ENCODE results near the gene MYH14.

MYH14 gene

GRCh38 chr19:50280983-50281382, 77.6 kb downstream of the MYH14 start:
- no peak for FAIRE-seq
- no peak for DNase-seq (ENCODE audit: extremely low spot score, insufficient read length, low read depth)

- DNase-seq (ENCODE audit: extremely low spot score, insufficient read length, low read depth) (no peak), FAIRE-seq (no peak)
Measured at GRCh38 chr19:50281491-50281890, 78.1 kb downstream of the MYH14 start.

GRCh38 chr19:50285833-50286232, 82.4 kb downstream of the MYH14 start:
- FAIRE-seq (no peak), DNase-seq (ENCODE audit: extremely low spot score, insufficient read length, low read depth) (no peak)

GRCh38 chr19:50286443-50286842, 83.0 kb downstream of the MYH14 start:
- DNase-seq (ENCODE audit: extremely low spot score, insufficient read length, low read depth) (no peak), FAIRE-seq (no peak)

- no peak for FAIRE-seq
- DNase-seq (ENCODE audit: extremely low spot score, insufficient read length, low read depth), result no peak
Measured at GRCh38 chr19:50287331-50287730, 83.9 kb downstream of the MYH14 start.

GRCh38 chr19:50288954-50289353, 85.5 kb downstream of the MYH14 start:
- FAIRE-seq (no peak), DNase-seq (ENCODE audit: extremely low spot score, insufficient read length, low read depth) (no peak)

GRCh38 chr19:50290011-50290410, 86.6 kb downstream of the MYH14 start:
- FAIRE-seq (no peak), DNase-seq (ENCODE audit: extremely low spot score, insufficient read length, low read depth) (no peak)

- DNase-seq (ENCODE audit: extremely low spot score, insufficient read length, low read depth) (no peak), FAIRE-seq (no peak)
Measured at GRCh38 chr19:50290775-50291174, 87.4 kb downstream of the MYH14 start.

- DNase-seq (ENCODE audit: extremely low spot score, insufficient read length, low read depth) (no peak), FAIRE-seq (no peak)
Measured at GRCh38 chr19:50292216-50292827, 88.9 kb downstream of the MYH14 start.

GRCh38 chr19:50293263-50294004, 90.0 kb downstream of the MYH14 start:
- FAIRE-seq (no peak), DNase-seq (ENCODE audit: extremely low spot score, insufficient read length, low read depth) (no peak)

GRCh38 chr19:50300051-50300450, 96.6 kb downstream of the MYH14 start:
- FAIRE-seq (no peak), DNase-seq (ENCODE audit: extremely low spot score, insufficient read length, low read depth) (no peak)

- FAIRE-seq, result no peak
Measured at GRCh38 chr19:50300814-50301606, 97.6 kb downstream of the MYH14 start.

GRCh38 chr19:50301607-50301971, 98.2 kb downstream of the MYH14 start:
- DNase-seq (ENCODE audit: extremely low spot score, insufficient read length, low read depth) (no peak), FAIRE-seq (no peak)

More at GRCh38 chr19:50300814-50301606, 97.6 kb downstream of the MYH14 start:
- no peak for DNase-seq (ENCODE audit: extremely low spot score, insufficient read length, low read depth)

GRCh38 chr19:50303558-50303957, 100.1 kb downstream of the MYH14 start:
- DNase-seq (ENCODE audit: extremely low spot score, insufficient read length, low read depth) (no peak), FAIRE-seq (no peak)

- DNase-seq (ENCODE audit: extremely low spot score, insufficient read length, low read depth), result no peak
- no peak for FAIRE-seq
Measured at GRCh38 chr19:50308991-50309390, 105.6 kb downstream of the MYH14 start.

- FAIRE-seq, result no peak
Measured at GRCh38 chr19:50309396-50310125, 106.1 kb downstream of the MYH14 start.

GRCh38 chr19:50310759-50311465, 107.5 kb downstream of the MYH14 start:
- DNase-seq (ENCODE audit: extremely low spot score, insufficient read length, low read depth) (no peak), FAIRE-seq (no peak)

More at GRCh38 chr19:50309396-50310125, 106.1 kb downstream of the MYH14 start:
- no peak for DNase-seq (ENCODE audit: extremely low spot score, insufficient read length, low read depth)

GRCh38 chr19:50311723-50312635, 108.6 kb downstream of the MYH14 start:
- DNase-seq (ENCODE audit: extremely low spot score, insufficient read length, low read depth) (no peak), FAIRE-seq (no peak)

All from GM18507 (cell line).